IMR-90 (cell line): ENCODE results near the gene MINDY2. TPM values are rescaled to one million over a fixed set of nuclear protein-coding genes. Genes with fewer than 3 reads are reported as not detected.

Experiments used
- ATAC-seq: fragments of 200-7000 bp; cut with Tn5 transposase; 2 replicates; pipeline ENCODE4 v1.9.1; 2020; ENCODE audit warnings: low read depth, mild to moderate bottlenecking, moderate library complexity
- BruUV-seq: library from RNA; stranded (reverse); fragments of 400-500 nt; replicated peaks from 2 replicates; lab custom pipeline; 2021; lab: Mats Ljungman, UMichigan
- CTCF ChIA-PET: fragments of 300-600 bp; formaldehyde crosslinking; extraction: SDS; loops from one replicate; lab custom pipeline; 2021; ENCODE audit warnings: antibody characterized with exemption; lab: Yijun Ruan, JAX
- POLR2A ChIA-PET: fragments of 300-600 bp; sonication (Branson Sonifier 250); formaldehyde crosslinking; loops from one replicate; lab custom pipeline; 2022; ENCODE audit warnings: antibody characterized with exemption; ENCODE audit not compliant: unreplicated experiment; lab: Charles Lee
- DNase-seq: peaks from one replicate; pipeline ENCODE4 v3.0.0; 2013
- H2AFZ ChIP-seq: replicated peaks from 2 replicates; pipeline ENCODE3; 2013; ENCODE audit warnings: low read length, mild to moderate bottlenecking; ENCODE audit not compliant: poor library complexity
- H2AK5ac ChIP-seq: 2 replicates; pipeline ENCODE4 v1.6.1; 2013; ENCODE audit warnings: low read depth, low read length, inconsistent platforms
- H2AK9ac ChIP-seq: replicated peaks from 2 replicates; pipeline ENCODE3; 2013; ENCODE audit warnings: mild to moderate bottlenecking, low read depth, low read length, moderate library complexity; ENCODE audit not compliant: poor library complexity
- H2BK120ac ChIP-seq: 2 replicates; pipeline ENCODE4 v1.6.1; 2013; ENCODE audit warnings: low read depth, low read length, inconsistent platforms
- H2BK15ac ChIP-seq: 3 replicates; pipeline ENCODE4 v1.6.1; 2013; ENCODE audit warnings: low read depth, low read length, inconsistent platforms
- H2BK20ac ChIP-seq: 2 replicates; pipeline ENCODE4 v1.6.1; 2013; ENCODE audit warnings: low read depth, mild to moderate bottlenecking, inconsistent platforms, low read length, moderate library complexity
- H2BK5ac ChIP-seq: 2 replicates; pipeline ENCODE4 v1.6.1; 2013; ENCODE audit warnings: mild to moderate bottlenecking, low read depth, low read length, inconsistent platforms; ENCODE audit not compliant: poor library complexity, severe bottlenecking
- H3K14ac ChIP-seq: replicated peaks from 2 replicates; pipeline ENCODE4 v1.6.1; 2013; ENCODE audit warnings: low read depth, low read length, inconsistent platforms
- H3K18ac ChIP-seq: 2 replicates; pipeline ENCODE4 v1.6.1; 2013; ENCODE audit warnings: low read depth, low read length, control low read depth
- H3K23ac ChIP-seq: 2 replicates; pipeline ENCODE4 v1.6.1; 2013; ENCODE audit warnings: low read depth, low read length, inconsistent platforms
- H3K27ac ChIP-seq: 2 replicates; pipeline ENCODE4 v1.5.1; 2013; ENCODE audit warnings: mild to moderate bottlenecking, control low read depth, low read length; ENCODE audit not compliant: insufficient read depth
- H3K27me3 ChIP-seq: 2 replicates; pipeline ENCODE4 v1.6.1; 2013; ENCODE audit warnings: low read length; ENCODE audit not compliant: control insufficient read depth, insufficient read depth
- H3K36me3 ChIP-seq: 2 replicates; pipeline ENCODE4 v1.6.1; 2013; ENCODE audit warnings: low read length, mixed read lengths; ENCODE audit not compliant: control insufficient read depth, insufficient read depth
- H3K4ac ChIP-seq: 2 replicates; pipeline ENCODE4 v1.6.1; 2013; ENCODE audit warnings: low read depth, low read length, inconsistent platforms
- H3K4me1 ChIP-seq: 2 replicates; pipeline ENCODE4 v1.6.1; 2013; ENCODE audit warnings: low read length, mixed read lengths; ENCODE audit not compliant: control insufficient read depth, insufficient read depth
- H3K4me2 ChIP-seq: 2 replicates; pipeline ENCODE4 v1.6.1; 2013; ENCODE audit warnings: low read depth, mild to moderate bottlenecking, control low read depth, low read length, moderate library complexity
- H3K4me3 ChIP-seq: 2 replicates; pipeline ENCODE4 v1.5.1; 2013; ENCODE audit warnings: low read depth, mild to moderate bottlenecking, control low read depth, low read length, moderate library complexity; ENCODE audit not compliant: insufficient read depth
- H3K56ac ChIP-seq: 2 replicates; pipeline ENCODE4 v1.6.1; 2013; ENCODE audit warnings: low read length, inconsistent platforms; ENCODE audit not compliant: insufficient read depth; ENCODE audit errors: extremely low read depth
- H3K79me1 ChIP-seq, 2 experiments: 2 replicates each; pipeline ENCODE4 v1.6.1; 2013; ENCODE audit warnings: low read length in 2 of 2, inconsistent platforms in 1 of 2, low read depth in 1 of 2
- H3K9ac ChIP-seq: 2 replicates; pipeline ENCODE4 v1.6.1; 2013; ENCODE audit warnings: low read depth, low read length, control low read depth
- H3K9me1 ChIP-seq: 2 replicates; pipeline ENCODE4 v1.6.1; 2013; ENCODE audit warnings: low read length, inconsistent platforms; ENCODE audit not compliant: insufficient read depth
- H3K9me3 ChIP-seq: 2 replicates; pipeline ENCODE4 v1.6.1; 2013; ENCODE audit warnings: low read length; ENCODE audit not compliant: control insufficient read depth, insufficient read depth
- H4K20me1 ChIP-seq: 2 replicates; pipeline ENCODE4 v1.6.1; 2013; ENCODE audit warnings: low read length, inconsistent platforms; ENCODE audit not compliant: insufficient read depth
- H4K5ac ChIP-seq: 2 replicates; pipeline ENCODE4 v1.6.1; 2013; ENCODE audit warnings: mild to moderate bottlenecking, low read depth, low read length, control low read depth
- H4K8ac ChIP-seq, 2 experiments: 2 replicates each; pipeline ENCODE4 v1.6.1; 2013; ENCODE audit warnings: low read depth in 2 of 2, low read length in 2 of 2, control low read depth in 1 of 2, inconsistent platforms in 1 of 2
- H4K91ac ChIP-seq: 2 replicates; pipeline ENCODE4 v1.6.1; 2013; ENCODE audit warnings: low read depth, low read length, inconsistent platforms; ENCODE audit not compliant: insufficient read depth
- BHLHE40 ChIP-seq: fragments of 150-350 bp; IDR thresholded peaks from 2 replicates; pipeline ENCODE4 v1.6.1; 2016; ENCODE audit warnings: mild to moderate bottlenecking, low read depth, low read length
- CEBPB ChIP-seq: IDR thresholded peaks from 2 replicates; pipeline ENCODE4 v1.6.1; 2012; ENCODE audit warnings: low read depth, low read length, improper control_type of control experiment
- CHD1 ChIP-seq: IDR thresholded peaks from 2 replicates; pipeline ENCODE4 v1.6.1; 2012; ENCODE audit warnings: low read depth, low read length, improper control_type of control experiment
- CTCF ChIP-seq: conservative IDR thresholded peaks from 2 replicates; pipeline ENCODE4 v1.5.1; 2012; ENCODE audit warnings: mild to moderate bottlenecking, low read depth, low read length, improper control_type of control experiment
- ELK1 ChIP-seq: fragments of 150-350 bp; IDR thresholded peaks from 2 replicates; pipeline ENCODE4 v1.6.1; 2016; ENCODE audit warnings: low read depth, mild to moderate bottlenecking, low read length, moderate library complexity, borderline replicate concordance
- FOS ChIP-seq: fragments of 150-350 bp; IDR thresholded peaks from 2 replicates; pipeline ENCODE4 v1.6.1; 2016; ENCODE audit warnings: low read depth, low read length
- MAZ ChIP-seq: IDR thresholded peaks from 2 replicates; pipeline ENCODE4 v1.6.1; 2012; ENCODE audit warnings: low read depth, mild to moderate bottlenecking, low read length, improper control_type of control experiment, moderate library complexity, borderline replicate concordance
- NFE2L2 ChIP-seq: fragments of 150-350 bp; IDR thresholded peaks from 2 replicates; pipeline ENCODE4 v1.6.1; 2016; ENCODE audit warnings: low read depth, mild to moderate bottlenecking, low read length
- POLR2A ChIP-seq: IDR thresholded peaks from 2 replicates; pipeline ENCODE4 v1.6.1; 2012; ENCODE audit warnings: mild to moderate bottlenecking, low read depth, low read length
- RAD21 ChIP-seq: IDR thresholded peaks from 2 replicates; pipeline ENCODE4 v1.6.1; 2012; ENCODE audit warnings: low read length, improper control_type of control experiment
- RCOR1 ChIP-seq: IDR thresholded peaks from 2 replicates; pipeline ENCODE4 v1.6.1; 2012; ENCODE audit warnings: mild to moderate bottlenecking, low read length, improper control_type of control experiment; ENCODE audit not compliant: insufficient replicate concordance
- RFX5 ChIP-seq: IDR thresholded peaks from 2 replicates; pipeline ENCODE4 v1.8.0; 2012; ENCODE audit warnings: low read depth, mild to moderate bottlenecking, low read length, moderate library complexity
- USF2 ChIP-seq: fragments of 150-350 bp; IDR thresholded peaks from 2 replicates; pipeline ENCODE4 v1.6.1; 2017; ENCODE audit warnings: mild to moderate bottlenecking, antibody characterized with exemption, low read length, low read depth
- WGBS, 2 experiments: methylation state at CpG; one replicate each; pipeline versions ENCODE4 v1.1.5 to v1.1.7; 2013; ENCODE audit warnings: missing lambda C conversion rate in 2 of 2; ENCODE audit not compliant: insufficient read length in 1 of 2; ENCODE audit errors: extremely low coverage in 2 of 2; 5-methylcytosine and 5-hydroxymethylcytosine counted together
- dilution Hi-C: fragments of 300-500 bp; cut with HindIII; formaldehyde crosslinking; loops from one replicate; pipeline ENCODE4 v1.14.3; 2018; ENCODE audit warnings: low sequenced_read_pairs; ENCODE audit not compliant: unreplicated experiment
- in situ Hi-C: fragments of 300-500 bp; cut with MboI; formaldehyde crosslinking; loops from 3 replicates; pipeline ENCODE4 v1.14.3; 2019; ENCODE audit warnings: low sequenced_read_pairs, inconsistent platforms, mixed read lengths
- intact Hi-C: fragments of 100-400 bp; cut with micrococcal nuclease; formaldehyde crosslinking; loops from 2 replicates; pipeline ENCODE4 v1.10.0; 2022
- polyA plus RNA-seq, 3 experiments: library from polyadenylated mRNA; depleted of rRNA; stranded (reverse); fragments of >200 nt; gene quantifications; 2 replicates each; pipeline ENCODE4 v1.2.3, GENCODE V29; 2012; ENCODE audit warnings: low replicate concordance in 1 of 3
- total RNA-seq: library from RNA; depleted of rRNA; stranded (reverse); fragments of >200 nt; gene quantifications from 2 replicates; pipeline ENCODE4 v1.2.3, GENCODE V29; 2012

Gene MINDY2
- total and polyA plus RNA-seq, 2 of the 4 experiments (the other 2 are of a cell fraction) = 4.0 to 9.3 TPM

- Histone ChIP-seq H4K91ac (peak overlapping the region; percentile 78; the same call in 1 of the 2 replicates), H2BK20ac (no peak overlapping the region), H3K9me1 (peaks cover 4% of the 10 kb centered on the region), H2BK120ac (peak overlapping the region; percentile 5; the same call in 1 of the 2 replicates), H3K4me3 (peak overlapping the region; percentile 74), H3K36me3 (no peaks in the 10 kb centered on the region), H3K4me1 (no peaks in the 10 kb centered on the region), H2BK5ac (peak overlapping the region; percentile 84), H4K20me1 (peaks cover 34% of the 10 kb centered on the region; the same call in 1 of the 2 replicates), H3K27me3 (no peaks in the 10 kb centered on the region), H2AFZ (peak overlapping the region; percentile 97), H3K9me3 (no peaks in the 10 kb centered on the region), H3K56ac (peak overlapping the region; percentile 73), H3K18ac (peak overlapping the region; percentile 53), H4K5ac (no peak overlapping the region), H2BK15ac (peak overlapping the region; percentile 1; the same call in 1 of the 3 replicates), H3K23ac (peak overlapping the region; percentile 90), H3K27ac (peak overlapping the region; percentile 93), H3K4ac (peak overlapping the region; percentile 80), H2AK9ac (peak overlapping the region; percentile 98), H4K8ac (peak overlapping the region; percentile 55 to 64; a peak in 2 of 4 replicates), H3K79me1 (peaks cover 5 to 19% of the 10 kb centered on the region in 2 experiments; a peak in 2 of 4 replicates), H2AK5ac (peak overlapping the region; percentile 67; the same call in 1 of the 2 replicates), H3K4me2 (peak overlapping the region; percentile 79), H3K14ac (peak overlapping the region; percentile 62), H3K9ac (peak overlapping the region; percentile 97)
- DNase-seq (no peak), ATAC-seq (no peak)
- TSS peak; percentile 34 for BruUV-seq
- dilution Hi-C loops = no loop called here
- CTCF ChIA-PET = interaction anchor here (0.6 to 1.0 kb wide), 2 partner anchors 23 to 751 kb away, joined by 3 to 4 read pairs; partner anchors contain the start of gene MINDY2
- POLR2A ChIA-PET = no interaction called here
- intact Hi-C loops = loop anchor here (2.0 to 5.0 kb wide), 5 partner anchors 23 to 519 kb away; partner anchors contain the start of gene MINDY2
- WGBS, 2 experiments = 5% methylated on average over 4 of the region's 14 CpGs; no CpG with 5 or more reads in 1 of the 2 experiments
- in situ Hi-C loops = no loop called here
- no peak for TF ChIP-seq FOS
- no peak for TF ChIP-seq RAD21
- TF ChIP-seq MAZ = no peak
- no peak for TF ChIP-seq RFX5
- TF ChIP-seq CTCF = no peak
- no peak for TF ChIP-seq POLR2A
- no peak for TF ChIP-seq NFE2L2
- no peak for TF ChIP-seq CEBPB
- TF ChIP-seq RCOR1 = no peak
- no peak for TF ChIP-seq CHD1
- TF ChIP-seq ELK1 = no peak
- TF ChIP-seq USF2 = no peak
- no peak for TF ChIP-seq BHLHE40
These were observed 22.9 kb upstream of the MINDY2 start for GRCh38 chr15:58748040-58748851.
